Kidney glomerular epithelial cell (primary cell): Measurements from ENCODE around the gene CATSPERB.
"Not testable (repeated sequence)": the region's sequence is repeated elsewhere in the genome, so short reads cannot be mapped to it uniquely, and the experiment has no call there.

Experiments used
- DNase-seq: peaks from one replicate; lab custom pipeline; 2025; lab: John Stamatoyannopoulos, UW

CATSPERB gene

GRCh38 chr14:91732439-91732838, 553 bp upstream of the CATSPERB start:
- no peak for DNase-seq

GRCh38 chr14:91731018-91731417, 868 bp downstream of the CATSPERB start:
- DNase-seq: no peak

DNA sequence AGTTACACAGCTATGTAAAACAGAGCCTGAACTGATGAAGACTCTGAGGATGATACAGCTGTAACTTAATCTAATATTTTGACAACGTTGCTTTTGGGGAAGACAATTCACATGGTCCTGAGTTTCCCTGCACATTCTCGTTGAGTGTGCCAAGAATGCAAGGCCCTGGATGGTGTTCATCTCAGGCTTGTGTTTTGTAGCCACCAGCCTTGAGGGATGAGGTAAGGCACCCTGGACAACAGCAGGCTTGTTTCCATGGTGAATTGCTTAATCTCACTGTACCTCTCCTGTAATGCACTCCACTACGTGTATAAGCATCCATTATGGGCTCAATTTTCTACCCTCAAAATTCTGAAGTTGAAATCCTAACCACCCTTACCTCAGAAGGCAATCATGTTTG, 2.1 kb downstream of the CATSPERB start:
- DNase-seq: no peak

DNA sequence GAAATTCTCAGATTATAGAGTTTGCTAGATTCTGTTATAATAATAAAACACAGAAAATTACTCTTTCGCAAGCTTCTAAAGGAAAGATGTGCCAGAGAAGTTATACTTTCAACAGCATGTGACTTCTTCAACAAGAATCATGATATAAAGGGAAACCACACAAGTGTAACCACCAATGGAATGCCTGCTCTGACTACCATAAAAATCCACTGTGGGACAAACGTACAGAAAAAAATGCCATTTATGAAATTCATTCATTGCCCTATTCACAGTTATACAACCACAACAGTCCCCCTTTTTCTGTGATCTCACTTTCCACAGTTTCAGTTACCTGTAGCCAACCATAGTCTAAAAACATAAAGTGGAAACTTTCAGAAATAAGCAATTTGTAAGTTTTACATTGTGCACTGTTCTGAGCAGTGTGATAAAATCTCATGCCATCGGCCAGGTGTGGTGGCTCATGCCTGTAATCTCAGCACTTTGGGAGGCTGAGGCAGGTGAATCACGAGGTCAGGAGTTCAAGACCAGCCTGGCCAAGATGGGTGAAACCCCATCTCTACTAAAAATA, 3.2 kb downstream of the CATSPERB start:
- no peak for DNase-seq

DNA sequence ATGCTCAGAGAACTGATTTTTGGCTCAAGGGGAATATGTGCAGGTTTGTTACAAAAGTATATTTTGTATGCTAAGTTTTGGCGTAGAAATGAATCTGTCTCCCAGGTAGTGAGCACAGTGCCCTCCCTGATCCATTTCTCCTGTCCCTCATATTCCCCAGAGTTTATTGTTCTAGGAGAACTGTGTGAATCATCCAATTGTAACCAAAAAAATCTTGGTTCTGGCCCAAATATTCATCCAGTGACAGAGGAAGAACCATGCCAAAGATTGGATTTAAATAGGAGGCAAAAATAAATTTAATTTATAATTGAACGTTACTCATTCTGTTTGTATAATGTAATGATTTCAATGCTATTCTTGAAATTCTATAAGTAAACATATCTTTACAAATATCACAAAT, 4.8 kb downstream of the CATSPERB start:
- DNase-seq: no peak

DNA sequence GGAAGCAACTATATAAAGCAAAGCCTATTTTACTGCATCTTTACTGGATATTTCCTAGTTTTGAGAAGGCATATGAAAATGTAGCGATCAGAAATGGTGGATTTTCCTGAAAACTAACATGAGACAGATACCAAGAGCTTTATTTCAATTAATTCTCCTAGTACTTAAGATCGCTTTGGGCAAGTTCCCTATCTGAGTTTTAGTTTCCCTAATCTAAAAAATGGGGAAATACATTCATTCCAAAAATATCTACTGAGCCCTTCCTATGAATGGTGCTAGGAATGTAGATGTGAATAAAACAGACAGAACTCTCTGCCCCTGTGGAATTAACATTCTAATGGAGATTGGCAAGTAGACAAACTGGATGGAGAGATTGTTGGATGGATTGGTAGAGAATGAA, 8.4 kb downstream of the CATSPERB start:
- no peak for DNase-seq

DNA sequence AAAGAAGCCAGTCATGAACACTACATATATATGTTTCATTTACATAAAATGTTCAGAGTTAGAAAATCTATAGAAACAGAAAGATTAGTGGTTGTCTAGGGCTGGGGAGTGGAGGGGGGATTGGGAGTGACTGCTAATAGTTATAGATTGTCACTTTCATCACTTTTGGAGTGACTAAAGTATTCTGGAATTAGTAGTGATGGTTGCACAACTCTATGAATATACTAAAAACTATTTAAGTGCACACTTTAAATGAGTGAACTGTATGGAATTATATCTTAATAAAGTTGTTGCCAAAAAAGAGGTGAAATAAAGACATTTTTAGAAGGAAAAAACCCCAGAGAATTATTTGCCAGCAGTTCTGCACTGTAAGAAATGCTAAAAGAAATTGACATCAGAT, 9.5 kb downstream of the CATSPERB start:
- no peak for DNase-seq

- no peak for DNase-seq
These were observed 12.0 kb downstream of the CATSPERB start for GRCh38 chr14:91719839-91720238.

GRCh38 chr14:91716999-91717398, 14.9 kb downstream of the CATSPERB start:
- no peak for DNase-seq

GRCh38 chr14:91714805-91715204, 17.1 kb downstream of the CATSPERB start:
- DNase-seq: no peak

GRCh38 chr14:91708795-91709194, 23.1 kb downstream of the CATSPERB start:
- DNase-seq: no peak

- DNase-seq: no peak
These were observed 24.9 kb downstream of the CATSPERB start for GRCh38 chr14:91706996-91707395.

DNA sequence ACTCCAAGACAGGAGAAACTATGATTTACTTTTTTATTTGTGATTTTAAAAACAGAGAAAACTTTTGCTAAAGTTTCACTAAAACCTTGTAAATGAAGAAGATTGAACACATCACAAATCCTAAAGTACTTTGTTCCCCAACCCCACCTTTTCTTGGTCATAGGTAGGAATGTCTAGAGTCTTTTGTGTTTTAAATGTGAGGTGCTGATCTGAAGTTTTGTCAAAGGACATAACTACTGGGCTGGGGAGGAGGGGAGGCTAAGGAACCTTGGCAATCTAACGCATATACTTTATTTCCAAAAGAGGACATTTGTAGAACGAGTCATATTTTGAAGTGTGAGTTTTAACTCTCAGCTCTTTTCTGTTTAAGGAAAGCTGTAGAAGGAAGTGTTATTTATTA, 37.2 kb downstream of the CATSPERB start:
- no peak for DNase-seq

DNA sequence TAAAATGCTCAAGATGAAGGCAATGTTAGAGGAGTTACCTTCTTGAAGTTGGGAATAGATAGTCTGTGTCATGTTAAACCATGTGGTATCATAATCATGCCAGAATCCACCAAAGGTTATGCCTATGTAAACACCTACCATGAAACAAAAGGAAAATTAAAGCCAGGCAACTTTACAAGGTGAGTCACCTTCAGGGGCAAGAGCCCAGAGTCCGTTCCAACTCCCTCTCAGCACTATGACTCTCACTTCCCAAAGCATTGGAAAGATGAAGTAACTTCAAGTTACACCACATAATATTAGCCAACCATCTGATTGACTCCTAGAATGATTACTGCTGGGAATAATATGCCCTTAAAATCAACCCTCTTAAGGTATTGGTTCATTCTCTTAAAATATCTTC, 38.5 kb downstream of the CATSPERB start:
- no peak for DNase-seq

DNA sequence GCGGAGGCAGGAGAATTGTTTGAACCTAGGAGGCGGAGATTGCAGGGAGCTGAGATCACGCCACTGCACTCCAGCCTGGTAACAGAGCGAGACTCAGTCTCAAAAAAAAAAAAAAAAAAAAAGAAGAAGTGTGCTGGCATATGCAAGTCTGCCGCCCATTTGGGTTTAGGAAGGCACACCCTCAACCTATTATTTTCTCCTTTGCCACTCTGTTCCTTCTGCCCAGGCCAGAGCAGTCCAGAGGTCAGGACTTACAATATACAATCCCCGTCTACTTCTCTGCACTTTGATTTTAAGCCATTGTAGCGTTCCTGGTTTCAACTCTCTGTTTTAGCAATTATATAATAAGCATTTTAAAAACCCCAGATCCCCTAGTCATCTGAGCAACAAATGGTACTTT, 39.8 kb downstream of the CATSPERB start:
- DNase-seq: no peak

DNA sequence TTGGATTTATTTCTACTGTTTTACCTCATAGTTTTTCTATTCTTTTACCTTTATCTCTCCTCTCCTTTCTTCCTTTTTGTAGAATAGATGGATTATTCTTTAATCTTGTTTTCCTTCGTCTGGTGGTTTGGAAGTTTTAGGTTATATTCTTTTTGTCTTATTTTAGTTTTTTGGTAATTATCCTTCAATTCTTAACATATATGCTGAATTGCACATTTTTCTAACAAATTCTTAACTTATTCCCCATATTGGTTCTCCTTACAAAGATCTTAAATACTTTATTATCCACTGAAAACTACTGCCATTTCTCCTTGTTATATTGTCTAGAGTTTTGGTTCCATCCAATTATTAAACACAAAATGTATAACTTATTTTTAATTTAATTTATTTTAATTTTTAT, 42.3 kb downstream of the CATSPERB start:
- DNase-seq: no peak

DNA sequence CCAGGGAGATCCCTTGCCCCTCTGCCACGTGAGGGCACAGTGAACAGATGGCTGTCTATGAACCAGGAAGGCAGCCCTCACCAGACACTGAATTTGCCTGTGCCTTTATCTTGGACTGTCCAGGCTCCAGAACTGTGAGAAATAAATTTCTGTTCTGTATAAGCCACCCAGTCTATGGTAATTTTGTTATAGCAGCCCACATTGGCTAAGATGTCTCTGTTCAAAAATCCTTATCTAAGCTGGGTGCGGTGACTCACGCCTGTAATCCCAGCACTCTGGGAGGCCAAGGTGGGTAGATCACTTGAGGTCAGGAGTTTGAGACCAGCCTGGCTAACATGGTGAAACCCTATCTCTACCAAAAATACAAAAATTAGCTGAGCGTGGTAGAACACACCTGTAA, 44.5 kb downstream of the CATSPERB start:
- DNase-seq: not testable (repeated sequence)

- no peak for DNase-seq
These were observed 46.3 kb downstream of the CATSPERB start for GRCh38 chr14:91685600-91685999.

GRCh38 chr14:91681893-91682563, 49.9 kb downstream of the CATSPERB start:
- no peak for DNase-seq

DNA sequence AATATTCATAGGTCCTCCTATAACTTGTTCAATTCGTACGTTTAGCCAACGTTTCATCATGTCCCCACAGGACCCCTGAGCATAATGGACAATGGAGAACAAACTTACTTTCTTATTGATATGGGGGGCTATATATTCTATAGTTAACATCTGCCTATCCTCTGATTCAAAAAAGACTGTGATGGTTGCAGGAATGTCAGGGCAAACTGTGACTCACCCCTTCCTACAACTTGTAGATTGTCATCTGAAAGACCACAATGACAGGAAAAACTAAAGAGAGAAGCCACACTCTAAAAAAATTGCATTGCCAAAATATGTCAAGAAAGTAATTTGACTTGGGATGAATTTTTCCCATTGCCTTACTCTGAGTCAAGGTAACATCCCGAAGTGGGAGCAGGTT, 50.8 kb downstream of the CATSPERB start:
- DNase-seq: no peak

DNA sequence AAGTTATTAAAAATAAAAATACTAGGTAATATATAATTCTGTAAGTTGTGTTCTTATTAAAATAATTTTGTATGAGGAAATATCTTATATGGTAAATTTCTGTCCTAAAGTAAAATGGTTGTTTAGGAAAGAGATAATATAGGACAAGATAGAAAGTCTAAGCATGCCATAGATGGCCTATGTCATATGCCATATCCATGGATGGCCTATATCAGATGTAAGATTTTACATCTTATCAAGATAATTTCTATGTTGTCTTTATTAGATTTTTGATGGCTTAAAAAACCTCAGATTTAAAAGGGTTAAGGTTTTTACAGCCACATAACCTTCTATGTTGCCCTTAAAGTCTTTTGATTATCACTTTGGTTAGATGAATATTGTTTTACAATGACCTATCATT, 52.6 kb downstream of the CATSPERB start:
- DNase-seq: no peak

- not testable (repeated sequence) for DNase-seq
These were observed 54.2 kb downstream of the CATSPERB start for GRCh38 chr14:91677687-91678086.

DNA sequence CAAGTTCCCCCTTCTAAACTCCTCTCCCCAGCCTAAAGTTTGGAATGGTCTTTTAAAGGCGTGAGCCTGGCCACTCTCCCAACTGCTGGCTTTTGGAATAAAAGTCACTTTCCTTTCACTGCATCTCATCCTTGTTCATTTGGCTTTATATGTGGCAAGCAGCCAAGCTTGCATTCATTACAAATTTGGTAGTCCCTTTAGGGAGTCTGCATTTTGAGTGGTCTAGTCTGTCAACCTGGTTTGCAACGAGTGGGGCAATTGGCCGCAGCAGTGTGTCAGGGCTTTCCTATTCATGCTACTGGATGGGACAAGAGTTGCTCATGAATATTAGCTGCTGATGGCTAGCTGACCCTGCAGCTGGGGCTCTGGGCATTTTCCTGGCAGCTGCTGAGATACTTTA, 57.0 kb downstream of the CATSPERB start:
- DNase-seq: no peak

DNA sequence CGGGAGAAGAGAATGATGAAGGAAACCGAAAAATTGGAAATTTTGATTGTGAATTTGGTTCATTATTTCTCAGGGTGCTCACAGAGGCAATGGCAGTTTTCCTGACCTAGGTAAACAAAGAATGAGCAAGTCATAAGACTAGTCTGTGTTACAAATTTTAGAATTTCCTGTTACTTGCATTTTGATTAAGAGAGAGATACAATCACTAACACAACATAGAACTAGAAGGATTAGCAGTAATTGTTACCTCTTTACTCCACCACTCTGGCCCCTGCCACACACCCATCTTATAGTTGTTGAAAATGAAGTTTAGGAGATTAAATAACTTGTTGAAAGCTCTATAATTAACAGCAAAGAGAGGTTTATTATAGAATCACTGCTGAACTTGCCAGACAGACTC, 62.0 kb downstream of the CATSPERB start:
- no peak for DNase-seq
